NCI-H1436 (cell line): Measurements from ENCODE around the gene SRSF3.
A peak's percentile ranks its signal among the peaks of the same experiment; 100 is the strongest.
"Not testable (repeated sequence)": the region's sequence is repeated elsewhere in the genome, so short reads cannot be mapped to it uniquely, and the experiment has no call there.

Experiments
- DNase-seq: peaks from one replicate; lab custom pipeline; 2025; lab: John Stamatoyannopoulos, UW

Gene SRSF3

DNA sequence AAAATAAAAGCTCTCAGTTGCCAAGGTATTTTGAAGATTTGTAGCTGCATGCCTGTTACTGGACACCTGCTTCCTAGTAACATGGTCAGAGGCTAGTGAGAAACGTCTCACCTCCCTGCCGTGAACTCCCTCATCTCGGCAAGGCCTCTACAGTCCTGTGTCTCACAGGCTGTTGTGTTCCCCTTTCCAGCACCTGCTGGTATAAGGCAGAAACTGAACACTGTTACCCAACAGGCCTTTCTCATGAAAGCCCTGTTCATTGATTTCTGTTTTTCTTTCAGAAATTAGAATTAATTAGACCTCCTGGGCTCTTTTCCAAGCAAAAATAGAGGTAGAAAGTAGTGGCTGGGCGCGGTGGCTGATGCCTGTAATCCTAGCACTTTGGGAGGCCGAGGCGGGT, 17.6 kb upstream of the SRSF3 start:
- DNase-seq, result no peak

DNA sequence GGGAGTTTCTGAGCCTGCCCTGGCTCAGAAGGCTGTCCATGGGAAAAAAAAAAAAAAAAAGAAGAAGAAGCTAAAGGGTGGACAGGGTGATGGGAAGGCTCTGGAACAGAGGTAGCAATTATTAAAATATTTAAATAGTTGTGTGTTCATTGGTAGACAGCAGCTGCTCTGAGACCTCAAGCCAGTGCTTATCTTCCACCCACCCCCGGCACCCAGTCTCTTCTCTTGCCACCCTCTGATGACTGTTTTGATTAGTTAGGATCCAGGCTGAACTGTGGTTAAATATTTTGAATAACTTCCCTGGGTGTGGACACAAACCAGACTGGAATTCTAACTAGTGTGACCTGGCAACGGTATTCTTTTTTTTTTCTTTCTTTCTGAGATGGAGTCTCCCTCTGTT, 16.9 kb upstream of the SRSF3 start:
- no peak for DNase-seq

DNA sequence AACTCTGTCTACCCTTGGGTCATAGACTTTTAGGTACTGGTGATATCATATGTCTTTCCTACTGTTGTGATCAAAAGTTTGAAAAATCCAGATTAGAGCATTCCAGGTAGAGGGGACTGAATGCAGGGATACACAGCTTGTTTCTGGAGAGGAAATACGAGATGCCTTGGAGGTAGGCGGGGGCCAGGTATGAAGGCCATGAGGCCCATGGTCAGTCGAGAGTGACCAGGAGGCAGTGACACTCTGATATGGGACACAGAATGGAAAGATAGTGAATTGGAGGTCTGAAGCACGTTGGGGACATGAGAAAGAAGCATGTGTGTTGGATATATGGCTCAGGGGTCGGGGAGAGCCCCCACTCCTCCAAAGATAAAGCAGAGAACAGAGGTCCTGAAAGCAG, 16.1 kb upstream of the SRSF3 start:
- DNase-seq, result no peak

DNA sequence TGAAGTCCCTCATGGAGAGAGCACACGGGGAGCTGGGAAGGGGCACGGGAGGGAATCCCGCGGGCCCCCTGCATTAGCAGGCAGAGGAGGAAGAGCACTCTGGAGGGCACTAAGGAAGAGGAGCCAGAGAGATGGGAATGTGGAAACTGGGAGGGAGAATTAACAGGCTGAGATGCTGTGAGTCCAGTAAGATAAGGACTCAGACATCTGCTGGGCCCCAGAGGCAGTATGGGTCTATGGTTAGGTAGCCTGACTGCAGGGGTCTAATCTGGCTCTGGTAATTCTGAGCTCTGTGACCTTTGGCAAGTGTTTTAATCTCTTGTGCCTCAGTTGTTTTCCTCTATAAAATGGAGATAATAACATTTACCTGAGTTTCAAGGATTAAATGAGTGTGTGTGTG, 15.7 kb upstream of the SRSF3 start:
- no peak for DNase-seq

DNA sequence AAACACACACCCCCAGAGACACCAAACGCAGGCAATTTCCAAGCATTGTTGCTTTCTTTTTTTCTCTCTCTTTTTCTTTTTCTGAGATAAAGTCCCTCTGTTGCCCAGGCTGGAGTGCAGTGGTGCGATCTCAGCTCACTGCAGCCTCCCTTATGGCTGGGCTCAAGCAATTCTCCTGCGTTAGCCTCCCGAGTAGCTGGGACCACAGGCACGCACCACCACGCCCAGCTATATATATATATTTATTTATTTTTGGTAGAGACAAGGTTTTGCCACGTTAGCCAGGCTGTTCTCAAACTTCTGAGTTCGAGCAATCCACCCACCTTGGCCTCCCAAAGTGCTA, 14.0 kb upstream of the SRSF3 start:
- DNase-seq, result no peak

DNA sequence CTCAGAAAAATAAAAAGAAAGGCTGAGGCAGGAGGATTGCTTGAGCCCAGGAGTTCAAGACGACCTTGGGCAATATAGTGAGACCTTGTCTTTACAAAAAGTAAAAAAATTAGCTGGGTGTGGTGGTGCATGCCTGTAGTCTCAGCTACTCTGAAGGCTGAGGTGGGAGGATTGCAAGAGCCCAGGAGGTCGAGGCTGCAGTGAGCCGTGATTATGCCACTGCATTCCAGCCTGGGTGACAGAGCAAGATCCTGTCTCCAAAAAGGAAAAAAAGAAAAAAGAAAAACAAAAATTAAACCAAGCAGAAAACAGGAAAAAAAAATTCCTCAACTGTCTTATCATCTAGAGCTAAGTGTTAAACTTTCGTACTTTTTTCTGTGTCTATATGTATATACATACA, 12.4 kb upstream of the SRSF3 start:
- no peak for DNase-seq

DNA sequence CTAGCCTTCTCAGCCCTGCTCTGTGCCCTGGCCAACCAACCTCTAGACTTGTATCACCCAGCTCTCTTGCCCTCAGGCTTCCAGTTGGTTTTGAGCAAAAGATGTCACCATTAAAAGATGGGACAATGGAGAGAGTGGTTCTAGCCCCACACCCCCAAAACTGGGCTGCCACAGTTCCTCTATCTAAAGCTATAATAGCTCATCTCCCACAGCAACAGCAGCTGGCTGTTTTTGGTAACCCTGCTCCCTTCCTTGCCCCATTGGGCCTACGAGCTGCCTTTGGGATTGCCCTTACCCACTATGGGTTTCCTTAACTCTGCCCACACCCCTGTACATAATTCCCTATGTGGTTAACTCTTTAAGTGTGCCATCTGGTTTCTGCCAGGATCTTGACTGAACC, 7.6 kb upstream of the SRSF3 start:
- DNase-seq, result no peak

DNA sequence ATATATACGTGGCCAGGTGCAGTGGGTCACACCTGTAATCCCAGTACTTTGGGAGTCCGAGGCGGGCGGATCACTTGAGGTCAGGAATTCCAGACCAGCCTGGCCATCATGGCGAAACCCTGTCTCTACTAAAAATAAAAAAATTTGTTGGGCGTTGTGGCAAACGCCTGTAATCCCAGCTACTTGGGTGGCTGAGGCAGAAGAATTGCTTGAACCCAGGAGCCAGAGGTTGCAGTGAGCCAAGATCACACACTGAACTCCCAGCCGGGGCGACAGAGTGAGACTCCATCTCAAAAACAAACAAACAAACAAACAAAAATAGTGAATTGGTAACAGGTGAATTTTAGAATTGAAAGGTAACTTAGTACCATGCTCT, 5.1 kb upstream of the SRSF3 start:
- DNase-seq, result not testable (repeated sequence)

DNA sequence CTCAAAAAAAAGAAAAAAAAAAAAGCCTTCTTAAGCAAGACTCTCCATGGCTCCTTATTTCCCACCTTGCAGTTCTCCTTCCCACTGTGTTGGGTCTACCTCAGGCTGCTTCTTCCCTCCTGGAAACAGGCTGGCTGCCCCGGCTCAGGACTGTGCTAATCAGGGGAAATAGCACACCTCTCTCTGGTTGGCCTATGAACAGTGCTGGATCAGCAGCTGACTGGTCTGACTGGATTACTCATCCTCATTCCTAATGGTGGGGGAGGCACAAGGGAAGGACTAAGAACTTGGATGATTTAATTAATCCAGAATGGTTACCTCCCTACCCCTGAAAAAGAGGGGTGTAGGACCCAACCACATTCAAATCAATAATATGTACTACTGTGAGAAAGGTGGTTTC, 3.9 kb upstream of the SRSF3 start:
- no peak for DNase-seq

DNA sequence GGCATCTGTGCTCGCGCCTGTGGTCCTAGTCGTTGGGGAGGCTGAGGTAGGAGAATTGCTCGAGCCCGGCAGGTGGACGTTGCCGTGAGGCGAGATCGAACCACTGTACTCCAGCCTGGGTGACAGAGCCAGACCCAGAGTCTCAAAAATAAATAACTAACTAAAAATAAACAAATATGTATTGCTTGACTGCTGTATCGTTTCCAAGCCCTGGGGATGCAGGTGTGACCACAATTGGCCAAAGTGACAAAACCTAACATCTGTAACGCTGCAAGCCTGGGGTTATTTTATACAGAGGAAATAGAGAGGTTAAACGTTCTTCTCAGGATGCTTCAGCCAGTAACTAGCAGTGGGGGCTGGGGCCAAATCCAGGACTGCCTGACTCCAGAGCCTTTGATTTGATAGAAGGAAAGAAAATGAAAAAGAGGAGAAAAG, 1.9 kb upstream of the SRSF3 start:
- DNase-seq, result no peak

DNA sequence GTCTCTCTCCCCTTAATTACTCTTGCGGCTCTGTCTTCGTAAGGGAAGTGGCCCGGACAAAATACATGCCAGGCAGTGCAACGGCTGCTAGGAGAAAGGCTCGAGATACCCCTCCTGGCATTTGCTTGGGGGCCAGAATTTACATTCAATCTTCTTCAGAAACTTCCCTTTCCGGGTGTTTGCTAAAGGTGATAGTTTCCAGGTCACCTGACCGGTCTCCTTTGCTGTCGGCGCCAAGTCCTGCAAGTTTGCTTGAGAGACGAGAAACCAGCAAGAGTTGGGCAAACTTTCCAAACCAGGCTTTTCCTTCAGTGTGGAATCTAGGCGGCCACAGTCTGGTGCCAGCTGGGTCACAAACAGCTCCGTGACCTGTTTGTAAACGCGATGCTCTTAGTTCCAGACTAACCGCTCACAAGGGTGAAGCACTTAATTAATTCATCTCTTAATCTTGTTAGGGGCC, 563 bp upstream of the SRSF3 start:
- DNase-seq, result peak; percentile 45

DNA sequence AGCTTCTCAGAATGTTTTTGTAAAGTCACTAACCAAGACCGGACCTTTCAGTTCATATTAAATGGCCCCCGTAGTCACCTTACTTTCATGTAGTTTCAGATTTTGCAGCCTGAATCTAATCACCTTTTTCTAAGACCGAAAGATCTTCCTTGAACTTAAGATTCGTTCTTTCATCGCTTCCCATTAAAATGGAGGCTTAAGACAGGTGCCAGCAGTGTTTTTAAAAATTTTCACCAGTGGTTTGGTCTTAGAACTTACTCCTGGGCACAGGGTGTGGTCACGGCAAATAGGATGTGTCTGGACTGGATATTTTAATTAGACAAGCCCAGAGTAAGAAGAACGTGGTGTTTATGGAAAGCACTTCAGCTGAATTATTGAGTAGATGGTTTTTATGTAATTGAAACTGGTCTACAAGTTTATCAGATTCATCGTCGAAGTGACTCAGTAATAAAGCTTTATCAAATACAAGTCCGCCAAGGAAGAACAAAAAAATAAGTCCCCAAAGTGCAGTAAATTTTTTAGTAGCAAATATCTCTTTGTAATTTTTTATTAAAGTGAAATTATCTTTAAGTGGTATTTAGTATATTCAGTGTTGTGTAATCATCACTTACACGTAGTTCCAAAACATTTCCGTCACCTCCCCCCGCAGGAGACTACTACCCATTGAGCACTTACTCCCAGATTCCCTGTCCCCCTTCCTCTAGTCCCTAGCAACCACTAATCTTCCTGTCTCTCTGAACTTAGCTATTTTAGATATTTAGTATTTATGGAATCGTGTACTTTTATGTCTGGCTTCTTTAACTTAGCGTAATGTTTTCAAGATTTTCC, 868 bp downstream of the SRSF3 start:
- no peak for DNase-seq

DNA sequence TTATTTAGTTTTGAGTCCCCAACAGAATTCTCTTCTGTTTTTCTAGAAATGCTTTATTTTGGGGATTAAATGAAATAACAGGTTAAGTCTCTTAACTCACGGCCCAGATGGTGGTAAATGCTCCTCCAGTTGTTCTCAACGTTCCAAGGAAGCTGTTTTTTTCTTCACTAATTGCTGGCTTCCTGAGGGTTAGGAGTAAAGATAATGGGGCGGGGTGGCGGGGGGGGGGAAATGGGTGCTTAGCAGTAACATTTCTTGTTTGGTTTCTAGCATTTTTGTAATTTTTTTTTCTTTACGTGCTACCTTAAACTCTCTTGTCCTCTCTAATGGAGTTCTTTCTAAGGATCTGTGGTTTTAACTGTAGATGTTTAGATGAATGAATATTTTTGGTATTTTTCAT, 2.2 kb downstream of the SRSF3 start:
- no peak for DNase-seq

DNA sequence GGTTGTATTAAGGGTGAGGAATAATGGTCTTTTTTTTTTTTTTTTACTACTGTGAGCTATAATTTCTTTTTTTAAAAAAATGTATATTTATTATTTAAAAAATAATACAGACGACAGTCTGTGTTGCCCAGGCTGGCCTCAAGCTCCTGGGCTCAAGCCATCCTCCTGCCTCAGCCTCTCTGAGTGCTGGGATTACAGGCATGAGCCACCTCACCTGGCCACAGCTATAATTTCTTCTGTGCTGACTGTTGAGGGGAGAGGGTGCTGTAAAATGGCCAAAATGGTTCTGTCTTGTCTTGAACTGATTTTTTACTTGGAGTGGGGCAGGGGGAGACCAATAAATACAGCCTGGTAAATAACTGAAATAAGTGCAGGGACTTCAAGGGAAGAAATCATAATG, 3.6 kb downstream of the SRSF3 start:
- no peak for DNase-seq

DNA sequence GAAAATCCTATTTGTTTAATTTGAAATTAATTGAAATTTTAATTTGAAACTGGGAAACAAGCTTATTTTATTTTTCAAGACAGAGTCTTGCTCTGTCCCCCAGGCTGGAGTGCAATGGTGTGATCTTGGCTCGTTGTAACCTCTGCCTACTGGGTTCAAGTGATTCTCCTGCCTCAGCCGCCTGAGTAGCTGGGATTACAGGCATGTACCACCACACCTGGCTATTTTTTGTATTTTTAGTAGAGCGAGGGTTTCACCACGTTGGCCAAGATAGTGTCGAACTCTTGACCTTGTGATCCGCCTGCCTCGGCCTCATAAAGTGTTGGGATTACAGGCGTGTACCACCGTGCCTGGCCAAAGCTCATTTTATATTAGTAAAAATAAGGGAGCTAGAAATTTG, 4.2 kb downstream of the SRSF3 start:
- DNase-seq, result no peak

DNA sequence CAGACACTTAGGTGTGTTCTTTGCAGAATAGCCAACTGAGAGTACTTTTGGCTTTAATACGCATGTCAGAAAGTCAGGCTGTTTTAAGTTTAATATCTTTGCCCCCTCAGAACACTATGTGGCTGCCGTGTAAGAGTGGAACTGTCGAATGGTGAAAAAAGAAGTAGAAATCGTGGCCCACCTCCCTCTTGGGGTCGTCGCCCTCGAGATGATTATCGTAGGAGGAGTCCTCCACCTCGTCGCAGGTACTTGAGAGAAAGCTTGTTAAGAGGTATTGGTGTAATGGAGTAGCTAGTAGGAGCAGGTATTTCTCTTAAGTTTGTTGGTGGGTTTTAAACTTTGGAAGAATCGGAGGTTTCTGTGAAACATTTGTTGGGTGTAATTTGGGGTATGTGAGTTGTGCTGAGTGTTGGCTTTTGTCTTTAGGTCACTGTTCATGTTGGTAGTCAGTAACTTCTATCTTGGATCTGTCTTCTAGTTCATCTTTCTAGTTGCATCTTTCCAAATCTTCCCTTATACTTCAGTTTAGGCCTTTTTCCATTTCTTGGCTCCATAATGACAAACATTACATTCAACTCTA, 4.7 kb downstream of the SRSF3 start:
- no peak for DNase-seq

DNA sequence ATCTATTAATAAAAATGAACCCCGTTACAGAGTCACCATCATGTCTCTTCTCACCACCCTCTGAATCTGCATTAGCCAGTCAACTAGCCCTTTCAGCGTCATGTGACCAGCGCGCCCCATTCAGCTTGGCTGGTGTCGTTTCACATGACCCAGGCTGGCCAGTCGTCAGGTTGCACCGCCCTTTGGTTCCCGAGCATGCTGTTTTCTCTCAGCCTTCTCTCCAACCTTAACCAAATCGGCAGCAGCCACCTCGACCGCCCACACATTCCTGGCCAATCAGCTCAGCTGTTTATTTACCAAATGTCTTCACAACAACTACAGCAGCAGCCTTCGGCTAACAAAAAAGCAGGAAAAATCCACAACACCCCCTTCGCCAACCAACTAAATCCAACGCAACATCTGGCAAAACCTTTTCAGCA, 5.6 kb downstream of the SRSF3 start:
- DNase-seq, result no peak

DNA sequence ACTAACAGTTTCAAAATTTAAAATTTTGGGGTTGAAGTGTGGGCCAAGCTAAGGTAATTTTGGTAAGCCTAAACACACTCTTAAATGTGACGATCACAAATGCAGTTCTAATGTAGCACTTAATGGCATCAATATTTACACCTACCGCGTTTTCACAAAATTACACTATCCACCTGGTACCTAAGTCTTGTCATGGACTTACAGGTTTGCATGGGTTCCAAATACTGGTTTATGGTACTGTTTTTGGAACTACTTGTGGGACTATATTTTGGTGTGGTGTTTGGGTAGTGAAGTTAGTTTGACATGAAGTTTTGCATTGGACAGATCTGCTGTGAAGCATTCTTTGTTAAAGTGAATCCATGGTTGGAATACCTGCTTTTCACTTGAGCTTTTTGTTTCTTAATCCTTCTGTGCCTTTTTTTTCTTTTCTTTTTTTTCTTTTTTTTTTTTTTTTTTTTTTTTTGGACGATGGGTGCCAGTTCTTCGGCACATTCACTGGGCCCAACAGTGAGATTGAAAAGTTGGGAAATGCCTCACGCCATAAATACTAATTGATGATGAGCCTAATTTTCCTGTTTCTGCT, 6.5 kb downstream of the SRSF3 start:
- no peak for DNase-seq

DNA sequence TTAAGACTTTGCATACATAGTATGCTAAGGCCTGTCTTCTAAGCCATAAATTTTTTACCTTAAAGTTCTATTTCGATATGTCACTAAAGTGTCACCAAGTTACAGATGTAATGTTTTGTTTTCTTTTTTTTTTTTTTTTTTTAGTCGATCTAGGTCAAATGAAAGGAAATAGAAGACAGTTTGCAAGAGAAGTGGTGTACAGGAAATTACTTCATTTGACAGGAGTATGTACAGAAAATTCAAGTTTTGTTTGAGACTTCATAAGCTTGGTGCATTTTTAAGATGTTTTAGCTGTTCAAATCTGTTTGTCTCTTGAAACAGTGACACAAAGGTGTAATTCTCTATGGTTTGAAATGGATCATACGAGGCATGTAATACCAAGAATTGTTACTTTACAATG, 7.7 kb downstream of the SRSF3 start:
- DNase-seq, result not testable (repeated sequence)

DNA sequence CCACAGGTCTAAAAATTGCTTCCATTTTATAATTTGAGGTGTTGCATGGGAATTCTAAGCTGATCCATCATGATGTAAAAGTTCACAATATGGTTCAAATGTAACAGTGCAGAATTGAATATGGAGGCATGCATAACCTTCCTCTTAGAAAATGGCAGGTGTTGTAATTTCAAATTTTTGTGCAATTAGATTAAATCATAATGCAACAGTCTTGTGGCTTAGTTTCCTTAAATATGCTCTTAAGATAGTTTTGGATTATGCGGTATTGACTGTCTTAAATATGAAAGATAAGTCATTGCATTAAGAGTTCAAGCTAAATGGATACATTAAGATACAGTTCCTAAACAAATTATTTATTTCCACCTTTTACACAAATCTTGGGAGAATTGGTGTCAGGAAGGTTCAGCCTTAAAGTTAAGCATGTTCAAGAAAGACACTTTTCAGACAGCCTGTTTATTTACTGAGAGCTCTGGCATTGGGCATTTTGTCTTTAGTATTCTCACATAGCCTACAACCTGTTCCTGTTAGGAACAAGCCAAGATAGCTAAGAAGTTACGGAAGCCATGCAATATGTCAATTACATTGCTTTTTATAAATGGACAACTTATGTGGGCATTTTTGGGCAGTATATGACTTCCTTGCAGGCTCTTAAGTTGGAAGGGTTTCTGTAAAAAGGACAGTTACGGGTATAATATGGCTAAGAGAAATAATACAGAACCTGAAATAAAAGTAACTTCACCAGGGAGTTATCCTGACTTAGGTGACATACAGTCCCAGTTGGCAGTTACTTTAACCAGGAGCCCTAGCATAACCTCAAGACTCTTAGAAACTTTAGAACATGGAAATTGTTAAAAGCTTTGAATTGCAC, 9.3 kb downstream of the SRSF3 start:
- no peak for DNase-seq

DNA sequence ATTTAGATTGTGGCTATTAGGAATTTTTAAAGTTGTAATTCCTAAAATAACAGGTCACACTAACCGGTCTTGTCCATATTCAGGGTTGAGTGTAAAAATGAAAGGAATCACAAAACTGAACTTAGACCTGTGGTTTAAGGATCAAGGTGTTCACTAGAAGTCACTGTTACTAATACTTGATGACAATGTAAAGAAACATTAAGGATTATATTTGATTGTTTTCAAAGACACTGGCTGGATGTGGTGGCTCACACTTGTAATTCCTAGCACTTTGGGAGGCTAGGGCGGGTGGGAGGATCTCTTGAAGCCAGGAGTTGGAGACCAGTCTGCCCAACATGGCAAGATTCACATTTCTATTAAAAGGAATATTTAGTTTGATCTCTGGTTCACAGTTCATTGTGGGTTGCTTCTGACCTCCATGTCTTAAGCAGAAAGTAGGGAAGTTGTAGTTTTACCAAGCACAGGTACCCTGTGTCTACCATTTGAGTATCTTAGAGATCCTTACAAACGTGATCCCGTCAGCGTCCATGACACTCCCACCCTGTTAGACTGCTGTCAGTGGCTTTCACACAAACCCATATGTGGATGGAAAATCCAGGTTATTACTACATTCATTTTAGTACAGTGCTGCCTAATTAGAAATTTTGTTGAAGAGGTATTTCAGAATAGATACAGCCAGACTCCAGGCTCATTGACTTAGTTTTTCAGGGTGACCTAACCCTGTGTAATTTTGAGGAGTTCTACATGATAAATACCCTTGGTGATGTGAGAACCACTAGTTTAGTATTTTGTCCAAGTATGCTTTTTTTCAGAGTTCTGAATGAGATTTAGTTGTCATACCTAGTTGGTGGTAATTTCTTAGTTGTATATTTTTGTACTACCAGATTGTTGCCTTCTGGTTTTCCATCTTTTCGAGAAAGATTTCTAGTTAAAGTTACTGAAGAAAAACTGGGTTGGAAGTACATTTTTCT, 10.2 kb downstream of the SRSF3 start:
- no peak for DNase-seq
